HepG2 (cell line): ENCODE results near the gene RAD9A. TPM values are rescaled to one million over a fixed set of nuclear protein-coding genes. Genes with fewer than 3 reads are reported as not detected.
A peak's percentile ranks its signal among the peaks of the same experiment; 100 is the strongest.

Experiments
- ATRX ChIP-seq: sonication (generic); formaldehyde crosslinking; IDR thresholded peaks from 2 replicates; pipeline ENCODE4 v1.4.0; 2020; ENCODE audit warnings: missing genetic modification reagents, borderline replicate concordance
- DDIT3 ChIP-seq: sonication (generic); formaldehyde crosslinking; IDR thresholded peaks from 2 replicates; pipeline ENCODE4 v1.4.0; 2020; ENCODE audit warnings: mild to moderate bottlenecking, missing genetic modification reagents
- DNMT1 ChIP-seq: sonication (generic); formaldehyde crosslinking; IDR thresholded peaks from 2 replicates; pipeline ENCODE4 v1.5.1; 2020; ENCODE audit warnings: mild to moderate bottlenecking, missing genetic modification reagents
- HBP1 ChIP-seq: IDR thresholded peaks from 2 replicates; pipeline ENCODE4 v1.6.1; 2016; ENCODE audit warnings: low read depth, control low read depth
- MXD3 ChIP-seq: IDR thresholded peaks from 2 replicates; pipeline ENCODE4 v1.6.1; 2016; ENCODE audit warnings: mild to moderate bottlenecking, missing biosample characterization, missing genetic modification reagents
- RARA ChIP-seq: IDR thresholded peaks from 2 replicates; pipeline ENCODE4 v1.6.1; 2016; ENCODE audit warnings: missing genetic modification reagents, missing compliant biosample characterization
- SKI ChIP-seq: fragments of 450-650 bp; IDR thresholded peaks from one replicate; pipeline ENCODE4 v1.6.1; 2018; ENCODE audit warnings: mild to moderate bottlenecking; ENCODE audit not compliant: partially characterized antibody
- SP2 ChIP-seq: sonication (generic); formaldehyde crosslinking; IDR thresholded peaks from 2 replicates; pipeline ENCODE4 v1.5.1; 2020; ENCODE audit warnings: mild to moderate bottlenecking, missing genetic modification reagents
- SP5 ChIP-seq: IDR thresholded peaks from 2 replicates; pipeline ENCODE4 v1.6.1; 2016; ENCODE audit warnings: low read depth, borderline replicate concordance
- XRCC5 ChIP-seq: fragments of 200-400 bp; formaldehyde crosslinking; optimal IDR thresholded peaks from 2 replicates; pipeline ENCODE3; 2017; ENCODE audit warnings: mild to moderate bottlenecking, low read length
- ZBTB44 ChIP-seq: sonication (generic); formaldehyde crosslinking; IDR thresholded peaks from 2 replicates; pipeline ENCODE4 v1.4.0; 2020; ENCODE audit warnings: missing genetic modification reagents
- ZEB1 ChIP-seq: IDR thresholded peaks from 2 replicates; pipeline ENCODE4 v1.6.1; 2012; ENCODE audit warnings: mild to moderate bottlenecking, low read depth, inconsistent platforms; ENCODE audit not compliant: insufficient replicate concordance
- ZFP91 ChIP-seq: sonication (generic); formaldehyde crosslinking; IDR thresholded peaks from 2 replicates; pipeline ENCODE4 v1.9.0; 2022; ENCODE audit warnings: missing genetic modification reagents, mild to moderate bottlenecking, borderline replicate concordance
- ZMYM4 ChIP-seq: sonication (generic); formaldehyde crosslinking; IDR thresholded peaks from 2 replicates; pipeline ENCODE4 v1.8.1; 2023; ENCODE audit warnings: mild to moderate bottlenecking, missing genetic modification reagents
- ZNF180 ChIP-seq: sonication (generic); formaldehyde crosslinking; IDR thresholded peaks from 2 replicates; pipeline ENCODE4 v1.4.0; 2020; ENCODE audit warnings: low read depth, missing genetic modification reagents, borderline replicate concordance
- ZNF276 ChIP-seq: sonication (generic); formaldehyde crosslinking; IDR thresholded peaks from 2 replicates; pipeline ENCODE4 v1.4.0; 2020; ENCODE audit warnings: mild to moderate bottlenecking, low read depth, missing genetic modification reagents
- ZNF383 ChIP-seq: sonication (generic); formaldehyde crosslinking; IDR thresholded peaks from 2 replicates; pipeline ENCODE4 v1.4.0; 2020; ENCODE audit warnings: missing genetic modification reagents, mild to moderate bottlenecking, borderline replicate concordance
- ZNF484 ChIP-seq: sonication (generic); formaldehyde crosslinking; IDR thresholded peaks from 2 replicates; pipeline ENCODE4 v1.5.1; 2020; ENCODE audit warnings: mild to moderate bottlenecking, low read depth, missing genetic modification reagents, borderline replicate concordance
- ZNF558 ChIP-seq: sonication (generic); formaldehyde crosslinking; IDR thresholded peaks from 2 replicates; pipeline ENCODE4 v1.9.0; 2022; ENCODE audit warnings: mild to moderate bottlenecking, missing genetic modification reagents, borderline replicate concordance
- ZNF607 ChIP-seq: sonication (generic); formaldehyde crosslinking; IDR thresholded peaks from 2 replicates; pipeline ENCODE4 v1.5.1; 2020; ENCODE audit warnings: missing genetic modification reagents, mild to moderate bottlenecking, borderline replicate concordance
- ZNF703 ChIP-seq: sonication (generic); formaldehyde crosslinking; IDR thresholded peaks from 2 replicates; pipeline ENCODE4 v1.5.1; 2020; ENCODE audit warnings: missing genetic modification reagents, mild to moderate bottlenecking, moderate library complexity, borderline replicate concordance
- ZSCAN22 ChIP-seq: sonication (generic); formaldehyde crosslinking; IDR thresholded peaks from 2 replicates; pipeline ENCODE4 v1.4.0; 2020; ENCODE audit warnings: mild to moderate bottlenecking, missing genetic modification reagents
- polyA plus RNA-seq, 8 experiments: library from polyadenylated mRNA; depleted of rRNA in 3 of 8; stranded (reverse) in 7 of 8; unstranded in 1 of 8; fragments of >200 nt; fragmentation: Illumina TruSeq in 4 of 8; extraction: Trizol in 4 of 8; gene quantifications; 2 replicates each; pipeline versions ENCODE4 v1.2.1 to v1.2.3, GENCODE V29; 2011 to 2016; ENCODE audit warnings: low read depth in 4 of 8, missing spikeins in 1 of 8, mixed read lengths in 1 of 8; ENCODE audit not compliant: insufficient read depth in 1 of 8
- total RNA-seq, 5 experiments: library from RNA; depleted of rRNA; stranded (reverse); fragments of >200 nt; fragmentation: Illumina TruSeq; extraction: Trizol; gene quantifications; 2 replicates each; pipeline ENCODE4 v1.2.3, GENCODE V29; 2016; ENCODE audit warnings: low read depth in 1 of 5

RAD9A gene
- total and polyA plus RNA-seq, 2 of the 13 experiments (the other 11 are each of a cell fraction or from before 2014, with no cell fraction given), result 10.1 to 15.7 TPM

GRCh38 chr11:67420646-67421429 lies 29.1 kb downstream of the RAD9A start (continued):
- TF ChIP-seq ZBTB44 (CRISPR knock-in tag), result no peak
- TF ChIP-seq SP5 (CRISPR knock-in tag), result peak; percentile 68; the same call in 1 of the 2 replicates
- TF ChIP-seq ZNF607 (CRISPR knock-in tag), result 0 out of 2 replicates have a peak, but pooled peaks have one; percentile 42
- TF ChIP-seq XRCC5, result no peak
- no peak for TF ChIP-seq ZNF484 (CRISPR knock-in tag)
- no peak for TF ChIP-seq ZFP91 (CRISPR knock-in tag)
- TF ChIP-seq ZEB1, result no peak
- TF ChIP-seq MXD3 (CRISPR knock-in tag), result no peak
- no peak for TF ChIP-seq ZNF180 (CRISPR knock-in tag)
- TF ChIP-seq ZNF383 (CRISPR knock-in tag), result no peak
- no peak for TF ChIP-seq RARA (CRISPR knock-in tag)
- TF ChIP-seq SKI, result peak; percentile 54
- no peak for TF ChIP-seq ATRX (CRISPR knock-in tag)
- TF ChIP-seq DDIT3 (CRISPR knock-in tag), result no peak
- no peak for TF ChIP-seq ZNF703 (CRISPR knock-in tag)
- TF ChIP-seq ZNF276 (CRISPR knock-in tag), result 0 out of 2 replicates have a peak, but pooled peaks have one; percentile 15
- 0 out of 2 replicates have a peak, but pooled peaks have one; percentile 13 for TF ChIP-seq ZMYM4 (CRISPR knock-in tag)
- TF ChIP-seq HBP1 (CRISPR knock-in tag), result 0 out of 2 replicates have a peak, but pooled peaks have one; percentile 55
- no peak for TF ChIP-seq DNMT1 (CRISPR knock-in tag)
- no peak for TF ChIP-seq ZNF558 (CRISPR knock-in tag)
- no peak for TF ChIP-seq ZSCAN22 (CRISPR knock-in tag)
- no peak; the same call in 1 of the 2 replicates for TF ChIP-seq SP2 (CRISPR knock-in tag)
